ENCODE results near the gene CCSER1.
"Not testable (repeated sequence)": the region's sequence is repeated elsewhere in the genome, so short reads cannot be mapped to it uniquely, and the experiment has no call there.

The CCSER1 gene

GRCh38 chr4:90306810-90307209 lies 179.6 kb downstream of the CCSER1 start:
- DNase-seq = no peak

DNA sequence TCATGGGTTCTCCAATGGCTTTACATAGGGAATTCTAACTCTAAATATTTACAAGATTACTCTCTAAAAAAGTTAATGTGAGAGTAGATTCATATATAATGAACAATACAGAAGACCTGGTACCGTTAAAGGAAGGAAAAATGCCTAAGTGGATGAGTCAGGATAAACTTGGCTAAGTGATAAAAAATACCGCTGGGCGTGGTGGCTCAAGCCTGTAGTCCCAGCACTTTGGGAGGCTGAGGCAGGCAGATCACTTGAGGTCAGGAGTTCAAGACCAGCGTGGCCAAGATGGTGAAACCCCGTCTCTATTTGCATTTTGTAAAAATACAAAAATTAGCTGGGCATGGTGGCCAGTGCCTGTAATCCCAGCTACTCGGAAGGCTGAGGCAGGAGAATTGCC lies 189.9 kb downstream of the CCSER1 start:
- DNase-seq = not testable (repeated sequence)

- DNase-seq = no peak
These were observed 190.6 kb downstream of the CCSER1 start for GRCh38 chr4:90317785-90318184.

- DNase-seq = no peak
These were observed 191.0 kb downstream of the CCSER1 start for GRCh38 chr4:90318193-90318592.

DNA sequence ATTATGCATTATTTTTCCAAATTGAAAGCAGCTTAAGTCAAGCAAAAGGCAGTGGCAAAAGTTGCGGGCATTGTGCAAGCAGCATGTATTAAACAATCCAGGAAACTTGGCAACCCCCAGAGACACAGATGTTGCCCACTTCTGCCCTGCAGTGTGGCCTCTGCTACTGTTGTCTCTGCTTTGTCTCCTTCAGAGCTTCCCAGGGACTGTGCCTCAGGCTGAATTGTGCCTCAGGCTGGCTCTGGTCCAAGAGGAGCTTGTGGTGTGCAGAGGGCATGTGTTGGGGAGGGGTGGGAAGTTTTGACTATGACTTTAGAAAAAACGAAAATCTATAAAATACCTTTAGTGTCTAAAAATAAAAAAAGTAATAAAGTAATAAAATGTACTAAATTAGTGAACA lies 201.4 kb downstream of the CCSER1 start:
- peak; percentile 26 for DNase-seq

DNA sequence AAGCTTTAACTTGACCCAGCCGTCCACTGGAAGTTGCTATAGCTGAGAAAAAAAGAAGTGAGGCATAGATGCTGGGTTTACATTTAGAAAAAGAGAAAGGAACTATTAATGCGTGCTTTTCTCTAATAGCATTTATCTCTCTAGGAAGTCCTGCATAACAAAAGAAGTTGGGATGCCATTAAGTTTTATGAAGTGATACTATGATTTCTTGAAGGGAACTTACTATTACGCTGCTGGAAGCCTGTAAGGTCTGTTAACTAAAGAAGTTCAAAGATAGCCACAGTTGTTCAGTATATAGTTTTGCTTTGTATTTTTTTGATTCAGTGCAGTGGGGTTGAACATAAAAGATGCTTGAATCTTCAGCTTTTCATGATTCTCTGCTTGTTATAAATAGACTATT lies 203.4 kb downstream of the CCSER1 start:
- no peak for DNase-seq

DNA sequence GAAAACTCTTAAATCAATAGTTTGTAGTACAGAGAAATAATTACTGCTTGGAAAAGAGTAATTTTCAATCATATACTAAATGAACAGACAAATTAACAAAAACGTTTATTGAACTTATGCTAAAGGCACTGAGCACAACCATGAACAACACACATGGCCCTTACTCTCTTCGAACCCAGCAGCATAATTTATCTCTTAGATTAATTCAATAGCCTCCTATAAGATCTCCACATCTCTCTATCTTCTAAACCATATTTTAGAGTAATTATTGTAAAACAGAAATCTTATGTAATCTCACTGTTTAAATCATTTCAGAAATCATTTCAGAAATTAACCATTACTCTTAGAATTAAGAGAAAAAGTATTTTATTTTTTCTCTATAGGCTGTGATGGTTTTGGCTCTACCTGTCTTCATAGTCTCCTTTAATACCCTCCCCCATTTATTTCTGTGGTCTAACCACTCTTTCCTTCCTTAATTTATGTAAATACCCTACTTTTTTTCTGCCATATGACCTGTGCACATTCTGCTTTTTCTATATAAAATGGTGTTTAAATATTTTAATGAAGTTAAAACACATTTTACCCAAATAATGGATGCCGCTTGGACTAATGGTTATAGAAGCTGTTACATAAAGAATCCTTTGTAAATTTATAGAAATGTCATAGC lies 218.5 kb downstream of the CCSER1 start:
- no peak for DNase-seq

- no peak for DNase-seq
These were observed 222.4 kb downstream of the CCSER1 start for GRCh38 chr4:90349636-90350035.

- peak; percentile 24 for DNase-seq
These were observed 230.0 kb downstream of the CCSER1 start for GRCh38 chr4:90357117-90357710.

DNA sequence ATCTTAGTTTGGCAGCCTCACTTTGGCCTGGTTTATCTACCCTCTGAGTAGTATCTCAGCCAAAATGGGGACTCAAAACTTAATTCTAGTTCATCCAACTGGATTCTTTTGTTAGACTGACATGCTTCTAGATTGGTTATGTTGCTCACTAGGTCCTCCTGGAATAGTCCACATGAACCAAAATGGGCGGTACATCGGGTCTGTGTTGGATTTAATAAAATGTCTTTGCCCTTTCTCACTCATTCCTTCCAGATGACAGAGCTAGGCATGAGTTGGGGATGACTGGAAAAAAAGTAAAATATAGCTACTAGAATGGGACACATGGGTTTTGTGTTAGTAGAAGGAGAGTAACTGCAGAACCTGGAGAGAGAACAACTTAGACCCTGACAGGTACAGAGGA lies 247.9 kb downstream of the CCSER1 start:
- DNase-seq = no peak

DNA sequence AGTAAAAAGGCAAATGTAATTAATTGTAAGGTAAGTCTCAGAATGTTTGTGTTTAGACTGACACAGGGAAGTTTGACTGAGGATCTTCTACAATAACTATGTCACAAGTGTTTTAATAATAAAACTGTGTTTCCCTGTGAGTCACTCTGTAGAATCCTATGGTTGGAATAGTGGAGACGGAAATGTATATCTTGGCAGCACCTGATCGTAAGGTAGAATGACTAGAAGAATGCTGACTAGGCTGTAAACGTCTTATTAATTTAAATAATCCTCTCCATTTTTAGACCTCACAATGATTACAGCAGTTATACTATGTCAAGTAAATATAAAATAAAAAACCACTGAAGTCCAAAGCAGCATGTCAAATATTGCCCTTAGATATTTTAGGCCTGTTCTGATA lies 266.0 kb downstream of the CCSER1 start:
- DNase-seq = no peak

DNA sequence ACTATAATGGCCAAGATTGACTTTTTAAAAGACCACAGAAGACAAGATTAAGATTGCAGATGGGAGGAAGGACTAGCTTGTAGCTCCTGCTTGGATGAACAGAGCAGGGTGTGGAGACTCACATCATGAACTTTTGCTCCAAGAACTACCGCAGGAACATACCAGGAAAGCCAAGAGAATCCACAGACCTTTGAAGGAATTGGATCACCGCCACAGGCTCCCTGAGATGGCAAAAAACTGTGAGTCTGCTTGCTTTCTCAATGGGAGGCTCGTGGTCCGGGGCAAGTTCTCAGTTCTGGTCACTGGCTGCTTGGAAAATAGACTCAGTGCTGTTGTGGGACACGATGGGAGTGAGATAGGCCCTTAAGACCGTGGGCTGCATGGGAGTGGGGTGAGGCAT lies 276.6 kb downstream of the CCSER1 start:
- DNase-seq = no peak

DNA sequence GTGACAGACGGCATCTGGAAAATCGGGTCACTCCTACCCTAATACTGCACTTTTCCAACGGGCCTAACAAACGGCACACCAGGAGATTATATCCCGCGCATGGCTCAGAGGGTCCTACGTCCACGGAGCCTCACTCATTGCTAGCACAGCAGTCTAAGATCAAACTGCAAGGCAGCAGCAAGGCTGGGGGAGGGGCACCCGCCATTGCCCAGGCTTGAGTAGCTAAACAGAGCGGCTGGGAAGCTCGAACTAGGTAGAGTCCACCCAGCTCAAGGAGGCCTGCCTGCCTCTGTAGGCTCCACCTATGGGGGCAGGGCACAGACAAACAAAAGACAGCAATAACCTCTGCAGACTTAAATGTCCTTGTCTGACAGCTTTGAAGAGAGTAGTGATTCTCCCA lies 280.7 kb downstream of the CCSER1 start:
- DNase-seq = not testable (repeated sequence)

DNA sequence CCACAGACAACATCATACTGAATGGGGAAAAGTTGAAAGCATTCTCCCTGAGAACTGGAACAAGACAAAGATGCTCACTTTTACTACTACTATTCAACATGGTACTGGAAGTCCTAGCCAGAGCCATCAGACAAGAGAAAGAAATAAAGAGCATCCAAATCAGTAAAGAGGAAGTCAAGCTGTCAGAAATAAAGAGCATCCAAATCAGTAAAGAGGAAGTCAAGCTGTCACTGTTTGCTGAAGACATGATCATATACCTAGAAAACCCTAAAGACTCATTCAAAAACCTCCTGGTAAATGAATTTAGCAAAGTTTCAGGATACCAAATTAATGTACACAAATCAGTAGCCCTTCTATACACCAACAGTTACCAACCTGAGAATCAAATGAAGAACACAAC lies 285.6 kb downstream of the CCSER1 start:
- DNase-seq = not testable (repeated sequence)

- no peak for DNase-seq
These were observed 287.9 kb downstream of the CCSER1 start for GRCh38 chr4:90415116-90415515.

DNA sequence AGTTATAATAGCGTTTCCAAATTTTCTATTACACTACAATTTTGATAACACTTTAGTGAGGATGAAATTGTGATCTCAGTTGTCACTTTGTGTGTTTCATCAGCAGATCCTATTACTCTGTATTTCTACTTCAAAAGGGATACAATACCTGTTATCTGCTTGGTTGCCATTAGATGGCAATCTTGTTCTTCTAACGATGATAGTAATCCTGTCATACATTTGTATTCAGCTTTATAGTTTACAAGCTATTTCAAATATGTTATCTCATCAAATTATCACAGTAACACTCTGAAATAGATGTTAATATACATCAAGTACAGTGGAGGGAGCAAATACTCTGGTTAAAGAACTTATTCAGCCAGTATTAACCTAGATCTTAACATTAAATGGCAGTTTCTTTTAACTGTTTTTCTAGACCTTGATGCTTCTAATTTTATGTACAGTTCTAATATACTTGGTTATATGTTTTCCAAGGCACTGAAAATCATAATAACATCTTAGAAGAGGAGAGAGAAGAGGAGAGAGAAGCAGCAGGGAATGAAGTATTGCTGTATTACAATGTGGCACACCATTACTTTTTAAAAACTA lies 292.0 kb downstream of the CCSER1 start:
- DNase-seq = peak; percentile 26

GRCh38 chr4:90421161-90421560 lies 294.0 kb downstream of the CCSER1 start:
- no peak for DNase-seq

DNA sequence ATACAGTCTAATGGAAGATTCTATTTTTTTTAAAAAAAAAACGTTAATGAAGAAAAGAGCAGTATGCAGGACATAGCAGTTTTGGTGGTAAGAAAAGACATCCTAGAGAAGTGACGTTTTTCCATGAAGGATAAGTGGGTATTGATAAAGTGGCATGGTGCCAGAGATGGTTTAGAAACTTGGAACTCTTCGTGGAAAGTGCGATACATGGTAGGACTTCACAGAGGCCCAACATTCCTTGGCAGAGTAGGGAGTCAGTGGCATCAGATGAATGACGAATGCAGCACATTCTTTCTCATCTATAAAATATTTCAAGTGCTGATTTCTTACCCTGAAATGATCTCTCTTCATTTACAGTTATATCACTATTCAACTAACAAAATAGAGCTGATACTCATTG lies 298.7 kb downstream of the CCSER1 start:
- no peak for DNase-seq

DNA sequence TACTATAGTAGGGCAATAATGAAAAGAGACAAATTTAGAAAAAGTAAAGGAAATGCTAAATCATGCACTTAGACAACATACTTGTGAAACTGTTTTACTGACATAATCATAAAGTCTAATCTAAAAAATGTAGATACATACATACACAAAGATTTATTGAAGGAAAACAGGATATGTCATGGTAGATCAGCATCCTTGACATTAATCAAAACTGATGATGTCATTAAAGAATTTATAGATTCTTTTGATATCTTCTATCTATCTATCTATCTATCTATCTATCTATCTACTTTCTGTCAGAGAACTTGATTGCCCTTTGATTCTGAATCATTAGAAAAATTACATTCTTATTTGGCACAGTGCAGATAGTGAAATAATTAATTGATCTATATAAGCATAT lies 311.3 kb downstream of the CCSER1 start:
- no peak for DNase-seq

GRCh38 chr4:90441770-90442169 lies 314.6 kb downstream of the CCSER1 start:
- DNase-seq = no peak

- no peak for DNase-seq
These were observed 315.4 kb downstream of the CCSER1 start for GRCh38 chr4:90442619-90443018.

DNA sequence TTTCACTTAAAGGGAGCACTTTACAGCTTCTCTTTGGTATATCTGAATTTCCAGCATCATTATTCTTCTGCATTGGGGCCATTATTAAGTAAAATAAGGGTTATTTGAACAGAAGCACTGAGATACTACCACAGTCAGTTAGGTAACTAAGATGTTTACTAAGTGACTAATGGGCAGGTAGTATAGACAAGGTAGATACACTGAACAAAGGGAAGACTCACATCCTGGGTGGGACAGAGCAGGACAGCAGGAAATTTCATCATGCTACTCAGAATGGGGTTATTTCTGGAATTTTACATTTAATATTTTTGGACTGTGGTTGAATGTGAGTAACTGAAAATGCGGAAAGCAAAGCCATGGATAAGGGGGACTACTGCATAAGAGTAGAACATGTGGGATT lies 316.0 kb downstream of the CCSER1 start:
- DNase-seq = no peak

DNA sequence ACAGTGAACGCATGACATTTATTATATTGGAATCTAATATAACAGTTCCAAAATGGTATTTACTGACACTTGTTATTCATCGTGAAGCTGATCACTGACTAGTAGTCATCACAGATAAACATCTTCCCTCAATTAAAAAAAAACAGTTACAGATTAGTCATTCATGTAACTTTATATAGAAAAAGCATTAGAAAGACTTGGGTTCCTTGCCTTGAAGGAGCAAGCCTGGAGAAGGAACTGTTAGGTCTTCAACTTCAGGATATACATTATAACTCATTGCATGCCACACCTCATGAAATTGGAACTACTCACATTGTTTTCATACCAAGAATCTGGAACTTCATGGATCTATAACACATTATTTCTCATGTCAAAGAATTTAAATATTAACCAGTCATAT lies 317.7 kb downstream of the CCSER1 start:
- DNase-seq = no peak

- no peak for DNase-seq
These were observed 318.2 kb downstream of the CCSER1 start for GRCh38 chr4:90445380-90445779.

DNA sequence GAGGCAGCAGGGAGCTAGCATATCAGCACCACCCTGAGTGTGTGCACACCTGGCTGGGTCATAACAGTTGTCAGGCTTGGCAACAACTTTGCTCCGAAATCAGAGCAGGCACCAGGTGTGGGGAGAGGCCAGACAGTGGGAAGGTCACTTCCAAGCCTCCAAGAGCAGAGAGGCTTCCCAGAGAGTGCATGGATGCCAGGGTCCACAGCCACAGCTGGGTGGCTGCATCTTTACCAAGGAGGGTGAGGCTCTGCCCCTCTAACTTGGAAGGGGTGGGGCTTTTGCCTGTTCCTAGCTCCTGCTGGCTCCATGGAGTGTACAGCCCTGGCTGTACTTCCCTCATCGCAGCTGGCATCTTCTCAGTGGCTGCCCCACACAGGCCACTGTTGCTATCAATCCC lies 322.4 kb downstream of the CCSER1 start:
- DNase-seq = no peak

Measured in KG1 (cell line).